HG02571 (cell line): Measurements from ENCODE around the gene LRRTM1.

ENCODE experiments used
- ATAC-seq: cut with Tn5 transposase; IDR thresholded peaks from one replicate; pipeline ENCODE4 v1.9.1; 2021; ENCODE audit warnings: mild to moderate bottlenecking, moderate library complexity; ENCODE audit not compliant: unreplicated experiment

The LRRTM1 gene

DNA sequence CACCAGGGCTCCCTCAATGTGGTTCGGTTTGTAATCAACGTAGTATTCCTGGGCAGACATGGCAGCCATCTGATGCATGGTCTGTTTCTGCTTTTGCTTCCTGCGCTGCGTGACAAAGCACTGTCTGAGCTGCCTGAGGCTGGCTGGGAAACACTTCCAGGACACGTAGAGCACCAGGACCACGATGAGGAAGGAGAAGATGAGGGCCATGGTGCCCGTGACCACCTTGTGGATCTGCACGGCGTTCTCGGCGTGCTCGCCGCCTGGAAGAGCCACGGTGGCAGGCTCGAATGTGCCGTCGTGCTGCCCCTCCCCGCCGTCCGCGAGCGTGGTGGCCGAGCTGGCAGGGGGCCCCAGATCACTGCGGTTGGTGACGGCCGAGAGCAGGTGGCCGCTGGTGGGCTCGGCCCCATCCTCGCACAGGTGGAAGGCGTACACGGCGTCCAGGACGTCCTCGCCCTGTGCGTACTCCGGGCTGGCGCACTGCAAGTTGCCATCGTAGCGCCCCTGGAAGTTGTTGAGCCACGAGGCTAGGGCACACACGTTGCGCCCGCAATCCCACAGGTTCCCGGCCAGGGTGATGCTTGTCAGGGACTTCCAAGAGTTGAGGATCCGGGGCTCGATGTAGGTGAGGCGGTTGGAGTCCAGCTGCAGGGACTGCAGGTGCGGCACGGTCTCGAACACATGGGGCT, 2.1 kb downstream of the LRRTM1 start:
- no peak for ATAC-seq

DNA sequence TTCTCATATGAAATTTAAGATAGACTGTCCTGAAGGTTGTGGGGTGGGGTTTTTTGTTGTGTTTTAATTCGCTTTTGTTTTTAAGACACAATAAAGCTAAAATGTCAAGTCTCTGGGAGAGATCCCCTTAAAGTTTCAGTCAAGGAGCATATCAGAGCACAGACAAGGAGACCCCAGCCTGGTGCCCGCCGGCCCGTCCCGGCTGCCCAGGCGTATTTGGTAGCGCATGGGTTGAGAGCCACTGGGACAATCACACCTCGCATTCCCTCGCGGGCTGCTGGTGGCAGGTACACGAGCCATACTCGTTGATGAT, 2.6 kb downstream of the LRRTM1 start:
- ATAC-seq, result no peak

DNA sequence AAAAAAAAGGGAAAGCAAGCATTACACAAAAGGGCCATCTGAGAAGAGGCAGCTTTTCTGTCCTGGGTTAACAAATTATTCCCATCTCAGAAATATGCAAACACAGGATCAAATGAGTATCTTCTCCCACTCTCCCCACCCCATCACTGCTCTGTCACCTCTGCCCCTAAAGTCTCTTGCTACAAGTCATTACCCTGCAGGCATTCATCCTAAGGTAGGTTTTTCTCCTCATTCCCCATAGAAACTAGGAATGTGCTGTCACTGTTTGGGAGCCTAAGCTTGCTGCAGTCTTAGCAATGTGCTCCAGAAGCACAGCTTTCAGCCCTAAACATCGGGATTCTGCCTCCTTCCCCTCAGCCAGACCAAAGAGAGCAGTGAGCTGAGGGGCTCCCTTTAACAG, 3.6 kb downstream of the LRRTM1 start:
- ATAC-seq, result no peak

DNA sequence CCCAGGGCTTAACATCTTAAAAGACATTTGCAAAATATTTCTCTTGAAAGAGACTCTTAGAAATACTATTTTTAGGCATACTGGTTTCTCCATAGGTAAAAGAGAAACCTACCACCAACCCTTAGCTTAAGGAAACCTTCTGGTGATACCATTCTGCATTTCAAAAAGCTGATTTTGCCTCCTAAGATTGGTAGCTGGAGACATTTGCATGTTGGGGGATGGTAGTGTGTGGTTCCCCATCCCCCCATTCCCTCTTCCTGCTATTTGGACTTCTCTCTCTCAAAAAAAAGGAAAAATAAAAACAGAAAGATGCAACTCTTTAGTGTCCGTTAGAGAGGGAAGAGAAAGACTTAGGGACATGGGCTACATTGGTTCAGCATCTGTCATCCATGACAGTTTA, 4.2 kb downstream of the LRRTM1 start:
- ATAC-seq, result no peak

DNA sequence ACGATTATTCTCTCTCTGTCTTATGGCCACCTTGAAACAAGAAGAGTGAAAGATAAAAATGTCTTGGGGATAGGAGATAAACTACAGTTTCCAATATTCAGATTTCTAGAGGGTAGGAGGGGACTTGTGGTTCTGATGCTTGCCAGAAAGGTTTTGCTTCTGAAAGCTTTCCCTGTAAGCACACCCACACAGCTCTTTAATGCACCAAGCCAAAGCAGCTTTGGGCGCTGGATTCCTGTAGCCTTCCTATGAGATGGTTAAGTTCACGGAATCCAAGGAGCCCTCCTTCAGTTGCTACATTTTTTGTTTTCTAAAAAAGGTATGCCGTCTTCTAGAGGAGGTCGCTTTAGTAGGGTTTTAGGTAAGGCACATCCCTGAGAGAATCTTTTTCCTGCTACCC, 4.9 kb downstream of the LRRTM1 start:
- ATAC-seq, result no peak

DNA sequence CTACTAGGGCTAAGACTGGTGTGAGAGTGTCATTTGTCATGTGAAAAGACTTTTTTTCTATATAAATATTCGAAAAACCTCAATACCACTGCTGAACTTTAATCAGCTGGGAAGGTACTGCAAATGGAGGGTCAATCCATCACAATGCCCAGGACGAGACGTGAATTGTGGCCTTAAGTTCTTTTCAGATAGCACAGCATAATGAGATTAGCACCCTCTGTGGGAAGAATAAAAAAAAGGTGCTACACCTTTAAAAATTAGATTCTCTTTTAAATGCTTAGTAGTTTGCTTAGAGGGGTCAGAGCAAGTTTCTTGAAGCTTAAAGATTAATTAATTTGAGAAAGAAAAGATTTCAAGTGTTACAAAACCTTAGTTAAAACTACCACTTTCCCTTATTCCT, 5.6 kb downstream of the LRRTM1 start:
- ATAC-seq, result no peak

DNA sequence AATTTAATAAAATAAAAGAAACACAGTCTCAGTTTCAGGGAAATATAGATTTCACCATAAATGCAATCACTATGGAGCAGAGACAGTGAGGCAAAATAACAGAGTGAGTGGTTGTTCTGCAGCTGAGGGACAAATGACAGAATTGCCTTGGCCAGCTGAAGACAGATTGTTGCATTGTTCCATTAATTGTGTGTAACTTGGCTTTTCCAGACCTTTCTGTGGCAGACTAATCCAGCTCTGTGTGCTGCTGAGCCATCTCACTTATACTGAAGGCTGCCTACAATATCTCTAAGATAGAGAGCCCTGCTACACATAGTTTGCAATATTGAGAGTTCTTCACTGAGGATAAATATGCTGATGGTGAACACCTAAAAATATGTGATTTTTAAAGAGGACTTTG, 11.5 kb downstream of the LRRTM1 start:
- ATAC-seq, result no peak

DNA sequence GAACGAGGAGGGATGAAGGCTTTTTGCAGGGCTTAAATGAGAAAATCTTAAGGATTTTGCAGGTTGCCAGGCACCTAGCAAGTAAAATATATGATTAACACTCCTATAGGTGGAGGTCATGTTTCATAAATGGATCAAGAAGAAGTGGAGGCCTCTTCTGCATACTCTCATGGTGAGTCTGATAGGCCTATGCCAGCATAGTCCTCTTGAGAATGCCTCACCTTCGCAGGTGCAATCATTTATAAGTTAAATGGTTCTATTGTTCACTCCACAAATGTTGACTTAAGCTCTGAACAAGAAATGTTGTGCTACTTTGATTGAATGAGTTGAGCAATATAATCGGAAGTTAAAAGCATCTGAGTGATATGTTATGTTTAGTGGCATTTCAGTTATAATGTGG, 12.1 kb downstream of the LRRTM1 start:
- ATAC-seq, result no peak

DNA sequence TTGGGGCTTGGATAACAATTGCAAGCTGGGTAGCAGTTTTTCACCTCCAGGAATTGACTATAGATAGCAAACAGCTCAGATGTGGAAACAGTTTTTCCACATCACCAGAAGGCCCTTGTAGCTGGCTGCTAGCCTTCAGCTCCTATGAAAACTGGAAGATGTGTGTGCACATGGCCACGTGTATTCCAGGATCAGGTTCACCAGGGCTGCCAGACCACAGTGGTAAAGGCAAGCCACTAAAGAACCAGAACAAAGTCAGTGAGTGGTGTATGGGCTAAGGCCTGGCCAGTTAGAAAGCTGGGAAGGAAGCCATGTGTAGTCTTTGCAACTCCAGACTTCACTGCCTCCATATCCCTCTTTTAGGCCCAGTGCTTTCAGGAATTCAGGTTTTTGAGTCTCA, 12.9 kb downstream of the LRRTM1 start:
- no peak for ATAC-seq

DNA sequence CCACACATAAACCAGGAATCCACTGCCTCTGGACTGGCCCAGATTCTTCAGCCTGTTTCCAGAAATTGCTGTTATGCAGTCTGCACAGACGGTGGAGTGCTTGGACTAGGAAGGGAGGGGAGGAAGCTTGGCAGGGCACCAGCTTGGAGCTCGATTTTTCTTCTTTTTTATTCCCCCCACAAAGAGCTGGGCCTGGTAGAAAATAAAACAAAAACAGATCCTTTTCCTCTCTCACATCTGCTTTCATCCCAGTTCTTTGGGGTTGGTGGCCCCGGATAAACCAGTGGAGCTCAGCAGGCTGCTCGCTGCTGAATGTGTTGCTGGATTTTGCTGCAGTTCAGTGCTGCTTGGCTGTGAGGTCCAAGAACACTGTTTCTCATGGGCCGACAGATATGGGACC, 16.0 kb downstream of the LRRTM1 start:
- no peak for ATAC-seq

DNA sequence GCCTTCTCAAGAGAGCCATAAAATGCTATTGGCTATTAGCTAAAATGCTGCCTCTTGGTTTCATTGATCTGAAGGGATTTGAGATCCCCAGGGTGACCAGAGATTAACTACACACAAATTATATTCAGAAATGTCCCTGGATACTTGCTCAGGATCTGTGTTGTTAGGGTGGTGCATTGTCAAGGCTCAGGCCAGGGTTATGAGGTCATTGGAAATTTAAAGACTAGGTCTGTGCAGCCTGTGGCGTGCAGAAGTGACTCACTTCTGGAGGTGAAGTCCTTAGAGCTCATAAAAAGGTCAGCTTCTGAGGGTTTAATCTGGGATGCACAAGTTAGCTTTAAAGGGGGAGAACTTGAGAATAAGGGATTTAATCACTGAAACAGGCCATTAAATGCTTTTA, 23.5 kb downstream of the LRRTM1 start:
- no peak for ATAC-seq

DNA sequence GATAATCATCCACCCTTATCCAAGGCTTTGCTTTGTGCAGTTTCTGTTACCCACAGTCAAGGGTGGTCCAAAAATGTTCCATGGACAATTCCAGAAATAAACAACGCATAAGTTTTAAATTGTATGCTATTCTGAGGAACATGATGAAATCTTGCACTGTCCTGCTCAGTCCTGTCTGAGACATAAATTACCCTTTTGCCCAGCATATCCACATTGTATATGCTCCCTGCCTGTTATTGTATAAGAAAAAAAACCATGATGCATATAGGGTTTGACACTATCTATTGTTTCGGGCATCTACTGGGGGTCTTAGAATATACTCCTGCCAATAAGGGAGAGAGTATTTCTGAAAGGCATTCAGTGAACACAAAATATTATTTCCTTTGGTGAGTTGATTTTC, 24.0 kb downstream of the LRRTM1 start:
- ATAC-seq, result no peak

DNA sequence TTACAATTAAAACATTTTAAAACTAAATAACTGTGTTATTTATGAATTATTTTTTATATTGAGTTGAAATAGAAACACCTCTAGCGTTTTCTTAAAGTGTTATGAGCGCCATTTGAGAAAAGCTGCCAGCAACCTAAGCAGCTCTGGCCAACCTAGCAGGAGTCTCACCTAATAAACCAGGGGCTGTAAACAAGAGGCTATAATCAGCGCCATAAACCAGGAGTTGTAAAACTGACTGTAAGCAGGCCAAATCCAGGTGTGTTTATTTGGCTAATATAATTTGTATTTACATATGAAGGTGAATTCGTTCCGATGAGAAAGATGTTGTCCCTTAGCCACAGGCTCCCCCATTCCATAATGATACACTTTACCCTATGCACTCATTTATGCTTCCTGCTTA, 34.7 kb downstream of the LRRTM1 start:
- no peak for ATAC-seq

DNA sequence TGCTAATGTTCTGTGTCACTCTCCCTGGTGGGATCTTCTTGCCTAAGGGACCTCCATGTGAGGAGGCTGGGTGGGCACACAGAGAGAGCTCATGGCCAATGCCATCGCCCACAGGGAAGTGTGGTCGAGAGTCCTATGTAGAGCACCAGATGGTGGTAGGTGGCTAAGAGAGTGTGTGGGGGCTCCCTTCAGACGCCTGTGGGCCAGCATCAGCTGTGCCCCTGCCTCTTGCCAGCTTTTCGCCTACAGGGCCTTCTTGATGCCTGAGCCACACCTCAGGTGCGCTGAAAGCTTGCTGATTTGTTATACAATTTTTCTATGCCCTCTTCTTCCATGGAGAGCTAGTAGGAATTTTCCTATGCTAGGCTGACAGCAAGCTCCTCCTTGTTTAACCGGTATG, 38.3 kb downstream of the LRRTM1 start:
- ATAC-seq, result no peak

DNA sequence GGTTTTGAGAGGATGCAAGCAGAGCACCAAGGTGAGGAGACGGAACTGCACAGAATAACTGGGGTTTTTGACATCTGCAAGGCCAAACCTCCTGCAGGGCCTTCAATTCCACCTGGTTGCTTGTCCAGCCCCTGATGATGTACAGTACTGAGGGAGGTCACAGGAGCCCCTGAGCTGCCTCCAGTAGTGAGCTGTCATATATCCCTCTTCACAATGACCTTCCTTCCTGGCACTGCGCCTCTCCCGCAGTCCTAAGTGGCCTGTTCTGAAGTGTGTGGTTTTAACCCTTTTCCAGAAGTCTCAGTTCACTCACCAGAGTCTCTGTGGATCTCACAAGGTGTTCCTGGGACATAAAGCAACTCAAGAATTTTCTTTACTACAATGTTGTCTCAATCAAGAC, 45.3 kb downstream of the LRRTM1 start:
- no peak for ATAC-seq

DNA sequence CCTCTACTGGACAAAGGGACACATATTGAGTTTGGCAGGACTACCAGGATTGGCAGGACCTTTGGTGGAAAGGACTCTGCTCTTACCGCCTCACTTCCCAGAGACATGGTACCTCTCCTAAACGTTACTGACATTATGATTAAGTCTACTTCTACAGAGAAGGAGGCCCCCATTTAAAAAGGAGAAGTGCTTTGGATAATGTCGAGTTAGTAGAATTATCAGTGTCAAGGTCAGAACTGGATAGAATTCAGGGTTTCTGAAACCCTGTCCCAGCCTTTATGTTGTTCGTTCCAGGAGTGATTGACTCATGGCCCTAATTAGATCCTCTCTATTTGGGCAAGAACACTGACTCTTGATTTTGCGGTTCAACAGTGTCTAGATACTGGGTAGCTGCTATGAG, 45.8 kb downstream of the LRRTM1 start:
- no peak for ATAC-seq

DNA sequence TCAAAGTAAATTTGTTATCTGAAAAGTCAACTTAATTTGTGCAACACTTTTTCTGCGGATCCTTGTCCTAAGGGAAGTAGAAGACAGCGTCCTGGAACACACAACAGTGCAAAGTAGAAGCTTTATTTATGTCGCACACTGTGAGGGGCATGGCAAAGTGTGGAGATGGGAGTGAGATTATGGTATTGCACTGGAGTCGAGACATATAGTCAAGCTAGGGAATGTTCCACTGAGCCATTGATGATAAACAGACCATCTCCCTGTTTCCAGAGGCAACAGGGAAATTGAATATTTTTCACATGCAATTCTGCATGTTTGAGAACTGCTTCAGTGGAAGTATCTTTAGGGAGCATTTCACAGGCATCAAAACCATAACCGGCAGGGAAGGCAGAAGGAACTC, 46.2 kb downstream of the LRRTM1 start:
- ATAC-seq, result no peak

DNA sequence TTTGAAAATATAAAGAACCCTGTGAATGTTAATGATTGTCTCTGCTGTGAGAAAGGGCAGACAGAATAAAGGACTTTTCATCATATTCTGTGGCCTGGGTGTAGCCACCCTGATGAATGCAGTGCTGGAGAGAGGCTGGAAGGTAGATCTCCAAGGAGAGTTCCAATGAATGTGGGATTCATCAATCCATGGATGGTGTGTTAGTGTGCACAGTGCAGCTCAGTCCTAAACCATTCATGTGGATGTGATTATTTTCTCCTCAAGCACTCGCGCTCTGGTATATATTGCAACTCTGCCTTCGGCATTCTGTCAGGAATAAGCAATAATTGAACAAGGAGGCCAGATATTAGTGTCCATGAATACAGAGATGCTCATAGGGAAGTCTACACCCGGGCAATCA, 47.1 kb downstream of the LRRTM1 start:
- no peak for ATAC-seq

DNA sequence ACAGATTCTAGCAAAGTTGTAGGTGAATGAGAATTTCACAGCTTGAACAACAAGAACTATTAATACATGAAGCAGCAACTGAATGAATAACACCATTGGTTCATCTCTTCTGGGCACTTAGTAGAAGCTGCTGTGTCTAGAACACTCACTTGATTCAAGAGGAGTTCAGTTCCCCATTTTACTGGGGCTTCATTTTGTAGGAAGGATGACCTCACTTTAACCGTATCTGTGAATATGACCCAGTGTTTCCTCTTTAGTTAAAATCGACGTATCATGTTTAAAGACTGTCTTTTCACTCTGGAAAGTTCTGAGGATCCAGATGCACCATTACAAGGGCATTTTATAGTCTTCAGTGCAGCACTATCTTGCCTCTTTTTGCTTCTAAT, 47.8 kb downstream of the LRRTM1 start:
- ATAC-seq, result no peak

DNA sequence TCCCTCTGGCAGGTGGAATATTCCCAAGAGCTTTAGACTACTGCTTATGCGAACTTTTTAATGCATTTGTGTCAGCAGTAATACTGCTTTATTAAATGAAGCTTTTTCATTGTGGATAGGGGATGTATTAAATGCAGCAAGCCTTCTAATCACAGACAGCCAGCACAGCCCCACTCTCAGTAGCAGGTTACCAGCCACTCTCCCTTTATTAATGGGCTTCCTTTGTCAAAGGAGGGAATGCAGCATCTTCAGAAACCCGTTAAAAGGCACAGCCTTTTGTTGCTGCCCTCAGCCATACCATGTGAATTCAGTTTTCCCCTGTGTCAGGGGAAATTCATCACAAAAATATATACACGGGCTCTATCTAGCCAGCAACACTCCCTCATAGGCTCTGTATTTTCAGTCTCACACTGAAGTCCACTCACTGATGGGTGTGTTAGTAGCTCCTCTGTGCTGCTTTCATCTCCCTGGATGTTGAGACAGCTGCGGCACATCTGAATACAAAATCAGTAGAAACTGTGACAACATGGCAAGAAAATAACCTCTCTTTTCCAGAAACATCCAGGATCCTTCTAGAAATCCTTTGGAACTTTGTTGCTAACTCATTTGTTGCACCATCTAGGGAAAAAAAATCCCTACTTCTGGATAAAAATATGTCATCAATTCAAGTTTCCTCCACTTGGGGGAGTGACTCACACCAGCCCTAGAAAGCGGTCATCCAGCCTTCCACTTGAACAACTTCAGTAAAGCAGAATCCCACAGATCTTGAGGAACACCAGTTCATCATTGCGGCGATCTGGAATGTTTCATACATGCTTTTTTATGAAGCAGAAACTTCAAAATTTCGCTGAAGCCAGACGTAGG, 48.4 kb downstream of the LRRTM1 start:
- ATAC-seq, result no peak

DNA sequence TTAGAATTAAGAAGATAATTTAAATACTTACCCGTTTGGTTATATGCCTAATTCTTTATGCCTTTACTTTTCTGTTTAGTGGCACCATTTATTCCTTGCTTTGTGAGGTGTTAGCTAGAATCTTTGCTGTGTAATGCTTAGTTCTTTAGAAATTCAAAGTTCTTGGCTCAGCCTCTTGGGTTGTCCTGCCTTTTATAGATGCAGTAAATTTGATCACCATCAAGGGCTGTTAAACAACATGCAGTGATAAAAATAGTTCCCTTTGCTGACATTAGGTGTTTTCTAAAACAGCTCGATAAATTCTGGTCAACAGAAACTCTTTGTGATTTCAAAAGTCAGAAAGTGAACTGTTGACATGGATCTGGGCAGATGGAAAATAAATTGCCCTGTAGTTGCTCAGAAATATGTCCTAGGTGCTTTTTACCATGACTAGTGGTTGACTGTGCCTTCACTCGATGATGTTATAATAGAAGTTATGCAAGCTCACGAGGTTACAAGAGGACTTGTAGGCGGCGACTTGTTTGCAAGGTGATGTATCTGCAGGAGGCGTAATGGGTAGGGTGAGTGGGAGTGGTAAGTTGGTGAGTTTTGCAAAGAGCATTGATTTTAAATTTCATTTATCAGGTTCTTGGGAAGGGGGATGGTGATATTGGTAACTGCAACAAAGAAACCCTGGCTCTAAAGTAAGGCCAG, 52.1 kb downstream of the LRRTM1 start:
- no peak for ATAC-seq
